Esophagus muscularis mucosa (tissue), 4 donors: ENCODE data around the gene RPS14.

Experiments
- EP300 ChIP-seq: sonication (generic); formaldehyde crosslinking; IDR thresholded peaks from one replicate; pipeline ENCODE4 v1.6.1; 2017; ENCODE audit warnings: antibody characterized with exemption
- POLR2A ChIP-seq: fragments of 450-650 bp; IDR thresholded peaks from one replicate; pipeline ENCODE4 v1.6.1; 2017; ENCODE audit warnings: antibody characterized with exemption, moderate library complexity, mild to moderate bottlenecking, low read depth
- TF ChIP-seq, protein P1 (sequence below), 3 experiments: fragments of 200-600 bp in 2 of 3; fragments of 450-650 bp in 1 of 3; sonication (generic) in 2 of 3; IDR thresholded peaks; one replicate each; pipeline ENCODE4 v1.5.1; 2017 to 2019; ENCODE audit warnings: antibody characterized with exemption in 3 of 3, mild to moderate bottlenecking in 2 of 3, moderate library complexity in 1 of 3

DNA sequence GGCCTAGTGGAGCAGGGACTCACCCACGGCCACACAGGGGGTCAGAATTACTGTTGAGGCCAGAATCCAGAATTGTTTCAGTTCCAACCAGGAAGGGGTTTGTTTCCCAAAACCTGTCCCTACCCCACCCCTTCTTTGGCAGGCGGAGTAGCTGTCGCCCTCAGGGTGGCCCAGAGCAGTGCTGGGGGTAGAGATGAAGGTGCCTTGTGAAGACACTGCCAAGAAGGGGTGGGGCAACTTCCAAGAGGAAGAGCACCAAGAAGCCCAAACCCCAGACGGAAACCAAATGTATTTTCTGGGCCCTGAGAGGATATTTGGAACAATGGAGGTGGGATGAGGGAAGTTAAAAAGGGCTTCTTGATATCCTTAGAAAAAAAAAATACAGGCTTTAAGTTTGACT is 47.0 kb upstream of the RPS14 start:
- no peak for TF ChIP-seq POLR2A
- TF ChIP-seq, protein P1, sequence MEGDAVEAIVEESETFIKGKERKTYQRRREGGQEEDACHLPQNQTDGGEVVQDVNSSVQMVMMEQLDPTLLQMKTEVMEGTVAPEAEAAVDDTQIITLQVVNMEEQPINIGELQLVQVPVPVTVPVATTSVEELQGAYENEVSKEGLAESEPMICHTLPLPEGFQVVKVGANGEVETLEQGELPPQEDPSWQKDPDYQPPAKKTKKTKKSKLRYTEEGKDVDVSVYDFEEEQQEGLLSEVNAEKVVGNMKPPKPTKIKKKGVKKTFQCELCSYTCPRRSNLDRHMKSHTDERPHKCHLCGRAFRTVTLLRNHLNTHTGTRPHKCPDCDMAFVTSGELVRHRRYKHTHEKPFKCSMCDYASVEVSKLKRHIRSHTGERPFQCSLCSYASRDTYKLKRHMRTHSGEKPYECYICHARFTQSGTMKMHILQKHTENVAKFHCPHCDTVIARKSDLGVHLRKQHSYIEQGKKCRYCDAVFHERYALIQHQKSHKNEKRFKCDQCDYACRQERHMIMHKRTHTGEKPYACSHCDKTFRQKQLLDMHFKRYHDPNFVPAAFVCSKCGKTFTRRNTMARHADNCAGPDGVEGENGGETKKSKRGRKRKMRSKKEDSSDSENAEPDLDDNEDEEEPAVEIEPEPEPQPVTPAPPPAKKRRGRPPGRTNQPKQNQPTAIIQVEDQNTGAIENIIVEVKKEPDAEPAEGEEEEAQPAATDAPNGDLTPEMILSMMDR (IDR thresholded peaks at IDR 0.05): no peak
- TF ChIP-seq EP300: no peak
